Measurements from ENCODE around the gene BRSK1. TPM values are rescaled to one million over a fixed set of nuclear protein-coding genes. Genes with fewer than 3 reads are reported as not detected.

BRSK1 gene
- total RNA-seq, 2 experiments from 2014 or later = 4.8 to 5.7 TPM

DNA sequence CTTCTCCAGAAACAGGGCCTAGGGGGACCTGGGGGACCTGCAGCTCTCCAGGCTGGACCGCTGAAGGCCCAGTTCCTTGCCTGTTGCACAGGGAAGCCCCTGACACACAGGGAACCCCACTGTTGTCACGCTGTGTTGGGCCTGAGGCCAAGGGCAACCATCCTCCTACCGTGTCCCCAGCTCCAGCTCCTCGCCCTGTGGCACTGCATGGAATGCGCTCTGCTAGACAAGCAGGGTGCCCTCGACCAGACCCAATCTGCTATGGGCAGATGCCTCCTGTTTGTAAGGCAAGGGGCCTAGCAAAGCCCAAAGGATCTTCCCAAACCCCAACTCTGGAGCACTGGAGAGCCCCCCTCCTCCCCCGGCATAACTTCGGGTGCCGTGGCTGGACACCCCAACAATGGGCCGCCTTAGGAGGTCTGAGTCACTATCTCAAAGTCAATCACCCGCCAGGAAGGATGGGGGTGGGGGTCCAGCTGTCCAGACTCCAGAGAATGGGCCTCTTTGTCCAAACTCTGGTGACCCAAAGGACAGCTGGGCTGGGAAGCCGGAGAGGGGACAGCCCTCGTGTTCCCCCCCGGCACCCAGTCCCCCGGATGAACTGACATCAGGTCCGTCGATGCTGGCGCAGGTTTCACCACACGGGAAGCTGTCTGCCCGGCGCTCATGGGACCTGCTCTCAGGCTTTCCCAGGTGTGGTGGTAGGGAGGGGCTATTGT is 3.7 kb downstream of the BRSK1 start:
- POLR2A ChIA-PET = no interaction called here
- CTCF ChIA-PET = no interaction called here

DNA sequence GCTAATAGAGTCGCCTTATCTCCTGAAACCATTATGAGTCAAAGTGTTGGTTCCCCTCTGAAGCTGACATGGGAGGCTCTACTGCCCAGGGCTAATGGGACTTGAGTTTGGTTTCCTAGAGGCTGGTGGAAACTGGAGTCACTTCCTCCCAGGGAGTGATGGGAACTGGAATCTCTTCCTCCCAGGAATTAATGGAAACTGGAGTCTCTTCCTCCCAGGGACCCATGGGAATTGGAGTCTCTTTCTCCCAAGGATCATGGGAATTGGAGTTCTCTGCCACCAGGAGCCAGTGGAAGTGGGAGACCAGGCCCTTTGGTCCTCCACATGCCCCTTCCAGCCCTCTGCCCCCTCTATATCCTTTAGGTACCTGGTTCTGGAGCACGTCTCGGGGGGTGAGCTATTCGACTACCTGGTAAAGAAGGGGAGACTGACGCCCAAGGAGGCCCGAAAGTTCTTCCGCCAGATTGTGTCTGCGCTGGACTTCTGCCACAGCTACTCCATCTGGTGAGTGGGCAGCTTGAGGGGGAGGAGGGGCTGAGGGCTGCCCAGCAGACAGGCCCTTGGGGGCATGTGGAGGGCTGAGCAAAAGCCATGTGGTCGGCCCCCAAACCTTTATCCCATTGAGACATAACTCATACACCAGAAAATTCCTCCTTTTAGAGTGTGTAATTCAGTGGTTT is 5.5 kb downstream of the BRSK1 start:
- ChIA-PET CTCF (no interaction called here), POLR2A (no interaction called here)

DNA sequence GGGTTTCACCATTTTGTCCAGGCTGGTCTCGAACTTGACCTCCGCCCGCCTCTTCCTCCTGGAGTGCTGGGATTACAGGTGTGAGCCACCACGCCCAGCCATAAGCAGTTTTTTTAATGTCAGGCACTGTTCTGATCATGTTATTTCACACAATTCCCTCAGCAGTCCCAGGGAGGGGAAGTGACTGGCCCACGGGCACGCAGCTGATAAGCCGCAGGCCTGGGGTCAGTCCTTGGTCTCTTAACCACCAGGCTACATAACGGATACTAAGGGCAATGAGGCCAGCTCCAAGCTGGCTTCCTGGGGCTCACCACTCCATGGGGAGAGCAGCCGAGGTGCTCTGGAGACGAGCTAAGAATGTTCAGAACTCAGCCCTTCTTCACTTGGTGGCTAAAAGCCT is 13.5 kb downstream of the BRSK1 start:
- CTCF ChIA-PET = no interaction called here
- POLR2A ChIA-PET = no interaction called here

DNA sequence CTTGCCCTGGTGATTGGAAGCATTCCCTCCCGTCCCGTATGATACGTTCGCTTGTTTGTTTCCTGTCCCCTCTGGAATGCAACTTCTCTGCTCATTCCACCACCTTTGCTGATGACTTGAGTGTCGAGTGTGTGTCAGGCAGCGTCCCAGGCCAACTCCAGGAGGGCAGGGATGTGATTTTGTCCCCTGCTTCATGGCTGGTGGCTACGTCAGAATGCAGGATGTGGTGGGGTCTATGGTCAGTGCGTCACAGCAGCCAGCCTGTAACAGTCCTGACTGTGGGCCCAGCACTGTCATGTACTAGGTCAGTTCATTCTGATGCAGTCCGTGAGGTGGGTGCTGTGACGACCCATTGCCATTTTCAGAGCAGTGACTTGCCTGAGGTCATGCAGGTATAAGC is 16.2 kb downstream of the BRSK1 start:
- CTCF ChIA-PET = no interaction called here
- POLR2A ChIA-PET = no interaction called here

DNA sequence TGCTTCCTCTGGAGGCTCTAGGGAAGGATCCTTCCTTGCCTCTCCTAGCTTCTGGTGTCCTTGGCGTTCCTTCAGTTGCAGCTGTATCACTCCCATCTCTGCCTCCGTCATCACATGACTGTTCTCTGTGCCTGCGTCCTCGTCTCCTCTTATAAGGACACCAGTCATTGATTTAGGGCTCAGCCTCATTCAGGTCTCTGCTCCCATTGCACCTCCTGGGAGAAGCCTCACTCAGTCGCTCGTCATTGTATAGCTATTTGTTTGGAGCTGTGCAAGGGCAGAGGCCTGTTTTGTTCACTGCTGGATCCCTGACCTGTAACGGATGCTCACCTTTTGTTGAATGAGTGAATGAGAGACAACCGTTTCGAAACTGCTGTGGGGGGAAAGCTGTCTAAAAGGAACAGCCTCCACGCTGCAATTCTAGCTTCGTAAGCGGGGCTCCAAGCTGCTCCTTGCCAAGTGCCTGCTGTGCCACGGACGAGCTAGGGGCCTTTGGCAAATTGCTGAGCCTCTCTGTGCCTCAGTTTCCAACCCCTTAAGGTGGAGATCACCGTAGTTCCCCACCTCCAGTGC is 17.2 kb downstream of the BRSK1 start:
- CTCF ChIA-PET = interaction anchor here (0.6 to 2.5 kb wide), 24 partner anchors 9 to 328 kb away, joined by 3 to 17 read pairs (median 5); partner anchors contain the start of genes KMT5C, PPP6R1, RPL28 and TMEM238

DNA sequence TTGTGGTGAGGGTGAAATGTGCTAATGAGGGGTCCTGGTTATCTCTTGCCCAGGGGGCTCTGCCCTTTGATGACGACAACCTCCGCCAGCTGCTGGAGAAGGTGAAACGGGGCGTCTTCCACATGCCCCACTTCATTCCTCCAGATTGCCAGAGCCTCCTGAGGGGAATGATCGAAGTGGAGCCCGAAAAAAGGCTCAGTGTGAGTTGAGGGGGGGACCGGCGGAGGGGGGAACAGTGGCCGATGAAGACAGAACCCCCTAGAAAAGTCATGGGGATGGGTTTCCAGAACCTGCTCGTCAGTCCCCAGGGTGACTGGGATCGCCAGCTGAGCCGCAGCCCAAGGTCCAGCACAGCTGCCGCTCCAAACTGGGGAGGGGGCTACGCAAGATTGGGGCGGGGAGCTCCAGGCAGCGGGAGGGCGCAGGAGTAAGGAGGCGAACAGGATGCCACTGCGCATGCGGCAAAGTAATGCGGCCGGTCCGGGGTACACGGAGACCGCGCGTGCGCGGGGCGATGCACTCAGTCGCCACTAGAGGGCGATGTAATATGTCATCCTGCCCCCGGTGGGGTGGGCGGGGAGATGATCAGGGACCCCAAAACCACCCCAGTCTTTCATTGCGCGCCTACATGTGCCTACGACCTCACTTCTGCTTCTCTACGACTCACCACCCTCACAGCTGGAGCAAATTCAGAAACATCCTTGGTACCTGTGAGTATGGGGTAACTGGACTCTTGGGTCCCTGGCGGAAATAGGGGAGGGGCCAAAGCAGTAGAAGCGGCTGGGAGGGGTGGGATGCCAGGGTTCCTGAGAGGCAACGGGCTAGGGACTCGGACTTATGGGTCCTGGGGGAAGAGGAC is 17.9 kb downstream of the BRSK1 start:
- ChIA-PET POLR2A (interaction anchor here (0.9 to 1.5 kb wide), 6 partner anchors 37 to 107 kb away, joined by 3 to 6 read pairs (median 3); partner anchors contain the start of gene KMT5C), CTCF (interaction anchor here (0.6 to 2.5 kb wide), 29 partner anchors 8 to 1889 kb away, joined by 3 to 17 read pairs (median 4); partner anchors contain the start of genes KMT5C, PPP6R1, RPL28 and TMEM238)

More for the DNA sequence above, 17.2 kb downstream of the BRSK1 start:
- POLR2A ChIA-PET = interaction anchor here (0.9 to 1.5 kb wide), 5 partner anchors 38 to 108 kb away, joined by 3 read pairs; no protein-coding TSS in a partner anchor

DNA sequence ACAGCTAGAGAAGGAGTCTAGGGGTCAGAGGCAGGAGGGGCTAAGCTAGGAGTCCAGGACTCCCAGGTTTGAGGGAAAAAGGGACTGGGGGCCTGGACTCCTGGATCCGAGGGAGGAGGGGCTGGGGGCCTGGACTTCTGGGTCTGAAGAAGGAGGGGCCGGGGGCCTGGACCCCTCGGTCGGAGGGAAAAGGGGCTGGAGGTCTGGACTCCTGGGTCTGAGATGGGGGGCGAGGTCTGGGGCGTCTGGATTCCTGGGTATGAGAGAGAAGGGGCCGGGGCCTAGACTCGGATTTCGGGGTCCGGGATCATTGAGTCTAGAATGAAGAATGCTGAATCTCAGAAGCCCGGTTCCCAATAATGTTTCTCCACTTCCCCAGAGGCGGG is 18.5 kb downstream of the BRSK1 start:
- CTCF ChIA-PET = interaction anchor here (0.7 to 2.5 kb wide), 19 partner anchors 10 to 1888 kb away, joined by 3 to 17 read pairs (median 6); partner anchors contain the start of genes KMT5C, RPL28 and TMEM238

DNA sequence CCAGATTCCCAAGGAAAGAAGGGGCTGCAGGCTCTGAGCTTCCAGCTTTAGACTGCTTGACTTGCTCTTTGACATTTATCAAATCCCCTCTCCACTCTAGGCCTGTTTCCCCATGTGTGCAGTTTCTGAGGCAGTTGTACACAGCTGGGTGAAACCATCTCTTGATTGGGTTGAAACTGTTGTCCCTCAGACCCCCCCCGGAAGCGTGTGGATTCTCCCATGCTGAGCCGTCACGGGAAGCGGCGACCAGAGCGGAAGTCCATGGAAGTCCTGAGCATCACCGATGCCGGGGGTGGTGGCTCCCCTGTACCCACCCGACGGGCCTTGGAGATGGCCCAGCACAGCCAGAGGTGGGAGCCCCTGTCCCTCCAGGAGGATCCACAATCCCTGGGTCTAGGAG is 19.7 kb downstream of the BRSK1 start:
- ChIA-PET CTCF (interaction anchor here (1.0 to 1.1 kb wide), 2 partner anchors 36 to 44 kb away, joined by 4 to 6 read pairs; partner anchors contain the start of gene KMT5C), POLR2A (interaction anchor here (0.7 kb wide), 1 partner anchor 162 kb away, joined by 3 read pairs; no protein-coding TSS in a partner anchor)

More for the DNA sequence above, 18.5 kb downstream of the BRSK1 start:
- POLR2A ChIA-PET = interaction anchor here (1.0 to 1.5 kb wide), 4 partner anchors 37 to 106 kb away, joined by 3 to 6 read pairs (median 3); partner anchors contain the start of gene KMT5C

DNA sequence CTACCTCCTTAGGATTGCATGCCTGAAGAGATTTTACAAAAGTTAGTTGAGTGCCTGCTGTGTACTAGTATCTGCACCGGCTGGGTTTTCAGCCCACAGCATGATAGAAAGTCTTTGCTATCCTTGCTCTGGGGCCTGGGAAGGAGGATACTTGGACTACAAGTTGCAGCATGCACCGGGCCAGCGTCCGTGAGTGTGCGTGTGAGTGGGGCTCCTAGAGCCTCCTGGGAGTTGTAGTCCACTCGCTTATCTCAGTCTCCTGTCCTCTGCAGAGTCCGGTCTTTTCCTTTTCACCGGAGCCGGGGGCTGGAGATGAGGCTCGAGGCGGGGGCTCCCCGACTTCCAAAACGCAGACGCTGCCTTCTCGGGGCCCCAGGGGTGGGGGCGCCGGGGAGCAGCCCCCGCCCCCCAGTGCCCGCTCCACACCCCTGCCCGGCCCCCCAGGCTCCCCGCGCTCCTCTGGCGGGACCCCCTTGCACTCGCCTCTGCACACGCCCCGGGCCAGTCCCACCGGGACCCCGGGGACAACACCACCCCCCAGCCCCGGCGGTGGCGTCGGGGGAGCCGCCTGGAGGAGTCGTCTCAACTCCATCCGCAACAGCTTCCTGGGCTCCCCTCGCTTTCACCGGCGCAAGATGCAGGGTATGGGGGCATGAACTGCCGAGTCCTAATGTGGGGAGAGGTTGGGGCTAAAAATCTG is 20.6 kb downstream of the BRSK1 start:
- POLR2A ChIA-PET = no interaction called here

DNA sequence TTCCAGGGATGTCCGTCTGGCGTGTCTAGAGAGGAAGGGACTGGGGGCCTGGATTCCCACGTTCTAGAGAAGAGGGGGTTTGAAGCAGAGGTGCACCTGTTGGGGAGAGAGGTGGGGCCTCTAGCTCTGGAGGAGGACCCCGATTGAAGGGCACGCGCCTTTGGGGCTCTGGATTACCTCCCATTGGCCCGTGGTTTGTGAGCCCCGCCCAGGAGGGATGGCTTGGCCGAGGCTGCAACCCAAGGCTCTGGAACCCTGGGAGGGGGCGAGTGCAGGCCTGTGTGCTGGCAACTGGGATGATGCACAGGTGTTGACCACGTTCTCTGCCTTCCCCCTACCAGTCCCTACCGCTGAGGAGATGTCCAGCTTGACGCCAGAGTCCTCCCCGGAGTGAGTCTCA is 21.2 kb downstream of the BRSK1 start:
- POLR2A ChIA-PET = no interaction called here

More for the DNA sequence above, 20.6 kb downstream of the BRSK1 start:
- CTCF ChIA-PET = interaction anchor here (0.5 kb wide), 1 partner anchor 327 kb away, joined by 3 read pairs; no protein-coding TSS in a partner anchor

DNA sequence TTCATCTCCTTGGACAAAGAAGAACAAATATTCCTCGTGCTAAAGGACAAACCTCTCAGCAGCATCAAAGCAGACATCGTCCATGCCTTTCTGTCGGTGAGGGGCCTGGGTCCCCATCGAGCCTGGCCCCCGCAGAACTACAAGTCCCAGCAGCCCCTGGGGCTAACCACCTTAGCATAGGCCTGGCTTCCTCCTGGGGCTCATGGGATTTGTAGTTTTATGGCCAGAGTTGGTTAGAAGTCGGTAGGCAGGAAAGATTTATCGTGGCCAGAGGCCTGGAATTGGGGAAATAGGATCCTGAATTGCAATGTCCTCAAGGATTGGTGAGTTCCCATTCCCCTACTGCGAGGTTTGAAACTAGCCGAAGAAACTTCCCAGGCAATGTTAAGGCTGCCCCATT is 21.7 kb downstream of the BRSK1 start:
- ChIA-PET POLR2A (no interaction called here), CTCF (no interaction called here)

More for the DNA sequence above, 21.2 kb downstream of the BRSK1 start:
- CTCF ChIA-PET = no interaction called here

DNA sequence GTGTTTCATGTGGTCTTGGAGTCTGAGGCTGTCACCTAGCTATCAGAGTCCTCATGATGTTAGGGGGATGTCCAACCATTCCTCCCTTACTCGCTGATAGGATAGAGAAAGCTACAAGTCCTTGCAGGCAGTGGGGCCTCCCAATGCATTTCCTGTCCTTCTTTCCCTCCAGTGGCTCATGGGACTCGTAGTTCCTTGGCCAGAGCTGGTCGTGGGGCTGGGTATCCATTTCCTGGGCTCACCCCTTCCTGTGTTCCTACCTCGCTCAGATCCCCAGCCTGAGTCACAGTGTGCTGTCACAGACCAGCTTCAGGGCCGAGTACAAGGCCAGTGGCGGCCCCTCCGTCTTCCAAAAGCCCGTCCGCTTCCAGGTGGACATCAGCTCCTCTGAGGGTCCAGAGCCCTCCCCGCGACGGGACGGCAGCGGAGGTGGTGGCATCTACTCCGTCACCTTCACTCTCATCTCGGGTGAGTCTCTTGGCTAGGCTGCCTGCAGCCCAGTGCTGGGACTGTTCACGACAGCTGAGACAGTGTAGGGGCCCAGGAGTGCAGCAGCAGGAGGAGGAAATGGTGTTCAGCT is 22.3 kb downstream of the BRSK1 start:
- POLR2A ChIA-PET = no interaction called here
- CTCF ChIA-PET = no interaction called here

DNA sequence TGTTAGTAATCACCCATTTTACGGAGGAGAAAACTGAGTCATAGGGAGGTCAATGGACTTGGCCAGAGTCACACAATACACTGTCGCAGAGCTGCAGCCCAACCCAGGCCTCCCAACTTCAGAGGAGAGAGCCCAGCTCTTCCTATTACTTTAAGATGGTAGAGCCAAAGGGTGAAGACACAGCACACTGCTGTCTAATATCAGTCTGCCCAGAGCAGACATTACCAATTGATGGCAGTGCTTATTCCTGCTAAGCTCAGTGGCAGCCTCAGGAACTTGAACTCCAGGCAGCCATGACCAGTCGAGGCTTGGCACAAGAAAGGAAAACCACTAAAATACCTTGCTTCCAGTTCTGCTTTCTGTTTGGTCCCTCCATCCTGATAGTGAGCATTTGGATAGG is 22.9 kb downstream of the BRSK1 start:
- CTCF ChIA-PET = no interaction called here
- POLR2A ChIA-PET = no interaction called here

DNA sequence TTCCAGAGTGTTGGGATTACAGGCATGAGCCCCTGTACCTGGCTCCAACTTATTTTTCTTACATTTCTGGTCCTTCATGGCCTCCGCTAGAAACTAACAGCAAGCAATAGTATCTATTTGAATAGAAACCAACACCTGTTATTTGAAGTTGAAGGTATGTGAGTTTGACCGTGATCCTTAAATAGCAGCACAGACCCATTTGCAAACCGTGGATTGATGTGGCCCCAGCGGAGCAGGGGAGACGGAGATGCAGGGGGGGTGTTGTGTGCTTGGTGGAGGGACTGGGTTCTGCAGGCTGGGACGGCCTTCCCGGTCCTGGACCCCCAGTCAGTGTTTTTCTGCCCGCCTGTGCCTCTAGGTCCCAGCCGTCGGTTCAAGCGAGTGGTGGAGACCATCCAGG is 24.5 kb downstream of the BRSK1 start:
- CTCF ChIA-PET = no interaction called here
- POLR2A ChIA-PET = no interaction called here

DNA sequence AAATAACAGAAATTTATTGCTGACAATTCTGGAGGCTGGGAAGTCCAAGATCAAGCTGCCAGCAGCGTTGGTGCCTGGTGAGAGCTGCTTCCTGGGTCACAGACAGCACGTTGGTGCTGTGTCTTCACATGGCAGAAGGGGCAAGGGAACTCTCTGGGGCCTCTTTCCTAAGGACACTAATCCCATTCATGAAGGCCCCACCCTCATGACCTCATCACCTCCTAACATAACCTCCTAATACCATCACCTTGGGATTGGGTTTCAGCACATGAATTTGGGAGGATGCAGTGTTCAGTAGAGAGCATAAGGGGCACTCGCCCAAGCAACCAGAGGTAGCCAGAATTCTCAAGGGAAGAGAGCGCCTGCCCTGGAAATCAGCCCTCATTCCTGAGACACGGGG is 25.7 kb downstream of the BRSK1 start:
- CTCF ChIA-PET = interaction anchor here (1.4 kb wide), 1 partner anchor 8 kb away, joined by 3 read pairs; no protein-coding TSS in a partner anchor
- POLR2A ChIA-PET = no interaction called here

DNA sequence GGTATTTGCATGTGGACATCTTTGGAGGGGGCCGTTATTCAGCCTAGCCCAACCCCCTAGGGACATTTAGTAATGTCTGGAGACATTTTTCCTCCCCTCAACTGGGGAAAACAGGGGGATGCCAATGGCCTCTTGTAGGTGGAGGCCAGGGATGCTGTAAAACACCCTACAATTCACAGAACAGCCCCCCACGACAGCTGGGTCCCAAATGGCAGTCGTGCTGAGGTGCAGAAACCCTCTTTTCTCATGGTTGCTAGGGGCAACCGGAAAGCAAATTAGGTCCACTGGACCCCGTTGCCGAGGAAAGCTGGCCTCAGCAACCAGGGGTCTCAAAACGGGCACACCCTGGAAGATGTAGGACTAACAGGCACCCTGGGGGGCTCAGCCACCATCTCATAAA is 26.7 kb downstream of the BRSK1 start:
- ChIA-PET POLR2A (no interaction called here), CTCF (interaction anchor here (0.9 to 1.4 kb wide), 2 partner anchors 9 to 14 kb away, joined by 3 read pairs; no protein-coding TSS in a partner anchor)

DNA sequence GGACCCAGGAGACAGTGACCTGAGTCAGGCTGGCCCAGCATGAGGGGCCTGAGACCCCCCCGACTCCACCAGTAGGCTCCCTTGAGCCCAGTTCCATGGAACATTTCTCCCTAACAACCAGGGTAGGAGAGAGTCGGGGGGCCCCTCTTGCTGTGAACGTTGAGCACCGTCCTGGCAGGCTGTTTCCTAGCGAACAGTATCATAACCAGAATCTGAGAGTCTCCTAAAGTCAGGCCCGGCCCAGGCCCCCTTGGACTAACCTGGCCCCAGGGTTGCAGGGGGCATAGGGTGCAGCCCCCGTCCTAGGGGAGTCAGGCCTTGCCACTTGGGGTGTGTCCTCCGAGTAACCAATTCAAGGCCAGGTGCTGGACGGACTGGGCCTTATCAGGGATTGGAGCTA is 27.6 kb downstream of the BRSK1 start:
- POLR2A ChIA-PET = no interaction called here
- CTCF ChIA-PET = interaction anchor here (0.8 kb wide), 1 partner anchor 21 kb away, joined by 3 read pairs; no protein-coding TSS in a partner anchor

DNA sequence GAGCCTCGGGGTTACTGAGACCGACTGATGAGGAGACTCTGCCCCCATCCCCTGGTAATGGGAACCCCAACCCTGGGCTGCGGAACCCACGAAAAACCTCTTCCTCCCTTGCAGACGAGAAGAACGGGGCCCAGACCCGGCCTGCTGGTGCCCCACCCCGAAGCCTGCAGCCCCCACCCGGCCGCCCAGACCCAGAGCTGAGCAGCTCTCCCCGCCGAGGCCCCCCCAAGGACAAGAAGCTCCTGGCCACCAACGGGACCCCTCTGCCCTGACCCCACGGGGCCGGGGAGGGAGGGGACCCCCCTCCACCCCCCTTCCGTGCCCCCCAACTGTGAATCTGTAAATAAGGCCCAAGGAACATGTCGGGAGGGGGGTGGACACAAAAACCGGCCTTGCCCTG is 28.0 kb downstream of the BRSK1 start:
- ChIA-PET POLR2A (no interaction called here), CTCF (interaction anchor here (0.8 kb wide), 1 partner anchor 21 kb away, joined by 3 read pairs; no protein-coding TSS in a partner anchor)

Data from activated CD8-positive, alpha-beta memory T cell treated with anti-CD3 and anti-CD28 coated beads for 36 hours (primary cell).